HepG2 (cell line): ENCODE measurements around the gene RAB15. TPM values are rescaled to one million over a fixed set of nuclear protein-coding genes. Genes with fewer than 3 reads are reported as not detected.

Experiments
- CHD2 ChIP-seq: IDR thresholded peaks from 2 replicates; pipeline ENCODE4 v1.6.1; 2011; ENCODE audit warnings: low read depth, low read length, improper control_type of control experiment
- FOXA3 ChIP-seq: IDR thresholded peaks from 2 replicates; pipeline ENCODE4 v1.6.1; 2016; ENCODE audit warnings: missing genetic modification reagents, missing compliant biosample characterization
- HOXD1 ChIP-seq: sonication (generic); formaldehyde crosslinking; IDR thresholded peaks from 2 replicates; pipeline ENCODE4 v1.5.0; 2020; ENCODE audit warnings: missing genetic modification reagents
- KLF9 ChIP-seq: IDR thresholded peaks from 2 replicates; pipeline ENCODE4 v1.6.1; 2016; ENCODE audit warnings: low read depth
- POGZ ChIP-seq: sonication (generic); formaldehyde crosslinking; IDR thresholded peaks from 2 replicates; pipeline ENCODE4 v1.4.0; 2020; ENCODE audit warnings: mild to moderate bottlenecking, missing genetic modification reagents
- POLR2G ChIP-seq: fragments of 200-400 bp; formaldehyde crosslinking; IDR thresholded peaks from 2 replicates; pipeline ENCODE4 v1.6.1; 2018; ENCODE audit warnings: mild to moderate bottlenecking, low read depth, low read length, moderate library complexity
- SOX5 ChIP-seq: IDR thresholded peaks from 2 replicates; pipeline ENCODE4 v1.6.1; 2016; ENCODE audit warnings: borderline replicate concordance
- SRSF1 ChIP-seq: fragments of 200-400 bp; formaldehyde crosslinking; optimal IDR thresholded peaks from 2 replicates; pipeline ENCODE3; 2017; ENCODE audit warnings: mild to moderate bottlenecking, low read depth, low read length, moderate library complexity
- ZBTB2 ChIP-seq: sonication (generic); formaldehyde crosslinking; IDR thresholded peaks from 2 replicates; pipeline ENCODE4 v1.8.0; 2022; ENCODE audit warnings: low read depth, missing genetic modification reagents
- ZFYVE20 ChIP-seq: sonication (generic); formaldehyde crosslinking; IDR thresholded peaks from 2 replicates; pipeline ENCODE4 v1.8.0; 2023; ENCODE audit warnings: low read depth, mild to moderate bottlenecking, moderate library complexity, missing genetic modification reagents, borderline replicate concordance
- ZNF350 ChIP-seq: sonication (generic); formaldehyde crosslinking; IDR thresholded peaks from 2 replicates; pipeline ENCODE4 v1.4.0; 2020; ENCODE audit warnings: mild to moderate bottlenecking, low read depth, missing genetic modification reagents, borderline replicate concordance
- ZNF770 ChIP-seq: sonication (generic); formaldehyde crosslinking; IDR thresholded peaks from 2 replicates; pipeline ENCODE4 v1.5.0; 2020; ENCODE audit warnings: mild to moderate bottlenecking, missing genetic modification reagents
- ZNF883 ChIP-seq: sonication (generic); formaldehyde crosslinking; IDR thresholded peaks from 2 replicates; pipeline ENCODE4 v1.5.1; 2020; ENCODE audit warnings: mild to moderate bottlenecking, missing genetic modification reagents; ENCODE audit errors: not compliant biosample characterization
- polyA plus RNA-seq, 8 experiments: library from polyadenylated mRNA; depleted of rRNA in 3 of 8; stranded (reverse) in 7 of 8; unstranded in 1 of 8; fragments of >200 nt; fragmentation: Illumina TruSeq in 4 of 8; extraction: Trizol in 4 of 8; gene quantifications; 2 replicates each; pipeline versions ENCODE4 v1.2.1 to v1.2.3, GENCODE V29; 2011 to 2016; ENCODE audit warnings: low read depth in 4 of 8, missing spikeins in 1 of 8, mixed read lengths in 1 of 8; ENCODE audit not compliant: insufficient read depth in 1 of 8
- total RNA-seq, 5 experiments: library from RNA; depleted of rRNA; stranded (reverse); fragments of >200 nt; fragmentation: Illumina TruSeq; extraction: Trizol; gene quantifications; 2 replicates each; pipeline ENCODE4 v1.2.3, GENCODE V29; 2016; ENCODE audit warnings: low read depth in 1 of 5
- TF ChIP-seq, protein P1 (sequence below): fragments of 450-650 bp; IDR thresholded peaks from 2 replicates; pipeline ENCODE4 v1.6.1; 2017; ENCODE audit warnings: mild to moderate bottlenecking
- TF ChIP-seq, protein P2 (sequence below): conservative IDR thresholded peaks from 2 replicates; pipeline ENCODE4 v1.6.1; 2018; ENCODE audit warnings: missing genetic modification reagents
- TF ChIP-seq, protein P3 (sequence below): sonication (generic); formaldehyde crosslinking; conservative IDR thresholded peaks from 2 replicates; pipeline ENCODE4 v1.5.0; 2020; ENCODE audit warnings: missing genetic modification reagents

Gene RAB15
- total and polyA plus RNA-seq, 2 of the 13 experiments (the other 11 are each of a cell fraction or from before 2014, with no cell fraction given), result 7.4 to 18.5 TPM

GRCh38 chr14:64914237-64915028 lies 57.7 kb downstream of the RAB15 start, which contains the start of gene CHURC1 (continued):
- TF ChIP-seq ZBTB2 (CRISPR knock-in tag), result no peak
- TF ChIP-seq ZFYVE20 (CRISPR knock-in tag), result no peak
- peak; percentile 96 for TF ChIP-seq CHD2
- 0 out of 2 replicates have a peak, but pooled peaks have one; percentile 32 for TF ChIP-seq HOXD1
- TF ChIP-seq ZNF883 (CRISPR knock-in tag), result peak; percentile 61
- TF ChIP-seq, protein P1, sequence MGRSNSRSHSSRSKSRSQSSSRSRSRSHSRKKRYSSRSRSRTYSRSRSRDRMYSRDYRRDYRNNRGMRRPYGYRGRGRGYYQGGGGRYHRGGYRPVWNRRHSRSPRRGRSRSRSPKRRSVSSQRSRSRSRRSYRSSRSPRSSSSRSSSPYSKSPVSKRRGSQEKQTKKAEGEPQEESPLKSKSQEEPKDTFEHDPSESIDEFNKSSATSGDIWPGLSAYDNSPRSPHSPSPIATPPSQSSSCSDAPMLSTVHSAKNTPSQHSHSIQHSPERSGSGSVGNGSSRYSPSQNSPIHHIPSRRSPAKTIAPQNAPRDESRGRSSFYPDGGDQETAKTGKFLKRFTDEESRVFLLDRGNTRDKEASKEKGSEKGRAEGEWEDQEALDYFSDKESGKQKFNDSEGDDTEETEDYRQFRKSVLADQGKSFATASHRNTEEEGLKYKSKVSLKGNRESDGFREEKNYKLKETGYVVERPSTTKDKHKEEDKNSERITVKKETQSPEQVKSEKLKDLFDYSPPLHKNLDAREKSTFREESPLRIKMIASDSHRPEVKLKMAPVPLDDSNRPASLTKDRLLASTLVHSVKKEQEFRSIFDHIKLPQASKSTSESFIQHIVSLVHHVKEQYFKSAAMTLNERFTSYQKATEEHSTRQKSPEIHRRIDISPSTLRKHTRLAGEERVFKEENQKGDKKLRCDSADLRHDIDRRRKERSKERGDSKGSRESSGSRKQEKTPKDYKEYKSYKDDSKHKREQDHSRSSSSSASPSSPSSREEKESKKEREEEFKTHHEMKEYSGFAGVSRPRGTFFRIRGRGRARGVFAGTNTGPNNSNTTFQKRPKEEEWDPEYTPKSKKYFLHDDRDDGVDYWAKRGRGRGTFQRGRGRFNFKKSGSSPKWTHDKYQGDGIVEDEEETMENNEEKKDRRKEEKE, result no peak
- TF ChIP-seq, protein P2, sequence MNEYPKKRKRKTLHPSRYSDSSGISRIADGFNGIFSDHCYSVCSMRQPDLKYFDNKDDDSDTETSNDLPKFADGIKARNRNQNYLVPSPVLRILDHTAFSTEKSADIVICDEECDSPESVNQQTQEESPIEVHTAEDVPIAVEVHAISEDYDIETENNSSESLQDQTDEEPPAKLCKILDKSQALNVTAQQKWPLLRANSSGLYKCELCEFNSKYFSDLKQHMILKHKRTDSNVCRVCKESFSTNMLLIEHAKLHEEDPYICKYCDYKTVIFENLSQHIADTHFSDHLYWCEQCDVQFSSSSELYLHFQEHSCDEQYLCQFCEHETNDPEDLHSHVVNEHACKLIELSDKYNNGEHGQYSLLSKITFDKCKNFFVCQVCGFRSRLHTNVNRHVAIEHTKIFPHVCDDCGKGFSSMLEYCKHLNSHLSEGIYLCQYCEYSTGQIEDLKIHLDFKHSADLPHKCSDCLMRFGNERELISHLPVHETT (CRISPR knock-in tag), result no peak
- peak; percentile 70; the same call in 1 of the 2 replicates for TF ChIP-seq ZNF350 (CRISPR knock-in tag)
- no peak for TF ChIP-seq ZNF770
- no peak for TF ChIP-seq KLF9
- no peak for TF ChIP-seq SRSF1
- peak; percentile 97 for TF ChIP-seq POLR2G
- peak; percentile 69 for TF ChIP-seq FOXA3
- TF ChIP-seq POGZ (CRISPR knock-in tag), result peak; percentile 86
- TF ChIP-seq, protein P3, sequence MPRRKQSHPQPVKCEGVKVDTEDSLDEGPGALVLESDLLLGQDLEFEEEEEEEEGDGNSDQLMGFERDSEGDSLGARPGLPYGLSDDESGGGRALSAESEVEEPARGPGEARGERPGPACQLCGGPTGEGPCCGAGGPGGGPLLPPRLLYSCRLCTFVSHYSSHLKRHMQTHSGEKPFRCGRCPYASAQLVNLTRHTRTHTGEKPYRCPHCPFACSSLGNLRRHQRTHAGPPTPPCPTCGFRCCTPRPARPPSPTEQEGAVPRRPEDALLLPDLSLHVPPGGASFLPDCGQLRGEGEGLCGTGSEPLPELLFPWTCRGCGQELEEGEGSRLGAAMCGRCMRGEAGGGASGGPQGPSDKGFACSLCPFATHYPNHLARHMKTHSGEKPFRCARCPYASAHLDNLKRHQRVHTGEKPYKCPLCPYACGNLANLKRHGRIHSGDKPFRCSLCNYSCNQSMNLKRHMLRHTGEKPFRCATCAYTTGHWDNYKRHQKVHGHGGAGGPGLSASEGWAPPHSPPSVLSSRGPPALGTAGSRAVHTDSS (CRISPR knock-in tag), result no peak
- peak; percentile 24; the same call in 1 of the 2 replicates for TF ChIP-seq SOX5 (CRISPR knock-in tag)
